Right renal cortex interstitium (tissue), 3 donors: Measurements from ENCODE around the gene CCDC50. TPM values are rescaled to one million over a fixed set of nuclear protein-coding genes. Genes with fewer than 3 reads are reported as not detected.

Experiments
- DNase-seq, 3 donors: peaks; one replicate each; pipeline ENCODE4 v3.0.0-alpha.2; 2013; ENCODE audit warnings: low read depth in 3 of 3, low spot score in 2 of 3
- polyA plus RNA-seq, 3 donors: library from polyadenylated mRNA; unstranded; fragments of 120-200 nt; gene quantifications; one replicate each; pipeline ENCODE4 v1.2.1, GENCODE V29; 2013; ENCODE audit not compliant: insufficient read length in 3 of 3

The CCDC50 gene
- polyA plus RNA-seq, 3 donors: 69.5 to 70.6 (median 69.7) TPM

- no peak for DNase-seq
Observed at GRCh38 chr3:191343115-191343514, 13.9 kb downstream of the CCDC50 start.

- no peak for DNase-seq
Observed at GRCh38 chr3:191343913-191344312, 14.7 kb downstream of the CCDC50 start.

DNA sequence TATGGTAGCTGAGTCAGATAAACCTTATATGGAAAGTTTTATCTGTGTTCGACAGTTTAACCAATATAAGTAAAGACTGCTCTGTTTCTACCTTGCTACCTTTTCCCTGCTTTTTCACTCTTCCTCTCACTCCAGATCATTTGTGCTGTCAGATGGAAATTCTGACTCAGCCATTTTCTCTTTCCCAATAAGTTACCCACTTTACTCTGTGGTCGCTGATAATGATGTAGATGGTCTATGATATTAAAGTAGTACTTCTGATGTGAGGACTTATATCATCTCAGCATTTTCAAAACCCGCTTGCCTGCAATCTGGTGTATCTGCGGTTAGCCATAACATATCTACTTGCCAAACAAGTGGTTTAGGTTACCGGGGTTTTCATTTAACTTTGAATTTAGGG is 16.1 kb downstream of the CCDC50 start:
- DNase-seq: no peak

DNA sequence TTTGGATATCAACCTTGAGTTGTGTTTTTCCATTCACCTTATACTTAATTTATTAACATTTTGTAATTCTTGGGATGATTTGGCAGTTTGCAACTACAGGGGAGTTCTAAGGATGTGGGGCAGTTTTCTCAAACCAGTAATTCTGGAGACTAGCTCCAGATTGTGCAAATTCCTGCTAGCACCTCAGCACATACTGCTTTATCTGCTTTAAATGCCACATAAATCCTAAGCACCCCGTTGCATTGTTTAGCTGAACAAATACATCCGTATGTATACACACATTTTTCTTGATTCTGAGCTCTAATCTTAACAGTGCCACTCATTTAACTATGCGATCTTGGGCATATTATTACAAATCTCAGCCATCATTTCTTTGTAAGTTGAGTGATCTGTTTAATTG is 18.0 kb downstream of the CCDC50 start:
- no peak for DNase-seq

DNA sequence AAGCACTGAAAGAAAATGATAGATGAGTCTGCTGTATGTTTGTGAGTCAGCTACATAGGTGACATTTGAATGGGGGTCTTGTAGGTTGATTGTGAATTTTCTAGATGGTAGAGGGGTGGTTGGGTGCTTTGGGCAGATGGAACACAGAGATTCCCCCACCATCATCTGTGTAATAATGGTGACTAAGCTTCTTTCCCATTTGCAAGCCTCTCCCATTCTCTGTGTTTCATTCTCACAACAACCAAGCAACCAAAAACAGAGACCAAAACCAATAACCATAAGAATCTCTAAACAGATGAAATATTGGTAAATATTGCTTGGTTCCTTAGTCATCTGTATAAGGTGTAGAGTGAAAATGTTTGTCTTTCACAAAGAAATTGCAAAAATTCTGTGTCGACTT is 18.9 kb downstream of the CCDC50 start:
- DNase-seq: no peak

- no peak for DNase-seq
Observed at GRCh38 chr3:191350396-191351090, 21.3 kb downstream of the CCDC50 start.

DNA sequence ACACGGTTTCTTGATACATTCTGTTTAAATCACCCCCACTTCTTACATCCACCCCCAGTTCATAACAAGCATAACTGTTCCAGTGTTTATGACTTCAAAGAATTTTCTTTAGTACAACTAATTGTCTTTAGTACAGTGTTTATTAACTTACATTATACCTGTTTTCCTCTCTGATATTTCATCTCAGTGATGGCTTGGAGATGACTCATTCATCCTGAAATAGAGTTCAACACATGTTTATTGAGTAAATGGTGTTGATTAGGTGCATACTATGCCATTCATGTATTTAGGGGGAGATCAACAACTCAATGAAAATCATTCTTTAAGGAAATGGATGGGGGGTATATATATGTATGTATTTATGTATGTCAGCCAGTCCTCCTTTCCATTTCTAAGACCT is 22.8 kb downstream of the CCDC50 start:
- no peak for DNase-seq

DNA sequence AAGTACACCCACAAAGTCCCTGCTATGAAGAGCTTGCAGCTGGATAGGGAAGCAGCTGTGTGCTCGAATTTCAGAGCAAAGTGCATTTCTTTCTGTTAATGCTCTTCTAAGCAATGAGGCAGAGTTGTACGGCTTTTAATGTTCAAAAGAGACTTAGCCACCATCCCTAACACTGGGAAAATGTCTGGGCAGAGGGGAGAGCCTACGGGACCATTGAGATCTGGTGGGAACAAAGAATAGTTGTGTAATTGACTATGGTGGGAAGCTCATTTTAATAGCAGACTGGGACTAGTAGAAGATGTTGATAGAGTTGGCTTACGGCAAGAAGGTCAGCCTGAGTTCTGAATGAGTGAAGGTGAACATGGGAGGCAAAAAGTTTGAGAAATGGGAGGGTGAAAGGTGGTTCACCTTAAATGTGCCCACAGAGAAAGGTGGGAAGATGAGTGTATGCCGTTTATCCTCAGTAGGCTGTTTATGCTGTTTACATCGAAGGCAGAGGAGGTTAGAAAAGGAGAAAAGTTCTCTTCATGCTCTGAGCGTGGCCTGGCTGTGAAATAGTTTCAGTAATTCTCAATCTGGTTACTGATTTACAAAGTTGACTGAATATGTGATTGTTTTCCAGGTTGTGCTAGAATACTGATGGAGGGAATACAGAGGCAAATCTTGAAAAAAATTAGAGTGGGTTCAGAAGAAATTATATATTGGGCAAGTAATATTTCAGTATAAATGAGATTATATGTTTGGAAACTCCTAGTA is 24.0 kb downstream of the CCDC50 start:
- no peak for DNase-seq

GRCh38 chr3:191355406-191355805 is 26.2 kb downstream of the CCDC50 start:
- DNase-seq: no peak

DNA sequence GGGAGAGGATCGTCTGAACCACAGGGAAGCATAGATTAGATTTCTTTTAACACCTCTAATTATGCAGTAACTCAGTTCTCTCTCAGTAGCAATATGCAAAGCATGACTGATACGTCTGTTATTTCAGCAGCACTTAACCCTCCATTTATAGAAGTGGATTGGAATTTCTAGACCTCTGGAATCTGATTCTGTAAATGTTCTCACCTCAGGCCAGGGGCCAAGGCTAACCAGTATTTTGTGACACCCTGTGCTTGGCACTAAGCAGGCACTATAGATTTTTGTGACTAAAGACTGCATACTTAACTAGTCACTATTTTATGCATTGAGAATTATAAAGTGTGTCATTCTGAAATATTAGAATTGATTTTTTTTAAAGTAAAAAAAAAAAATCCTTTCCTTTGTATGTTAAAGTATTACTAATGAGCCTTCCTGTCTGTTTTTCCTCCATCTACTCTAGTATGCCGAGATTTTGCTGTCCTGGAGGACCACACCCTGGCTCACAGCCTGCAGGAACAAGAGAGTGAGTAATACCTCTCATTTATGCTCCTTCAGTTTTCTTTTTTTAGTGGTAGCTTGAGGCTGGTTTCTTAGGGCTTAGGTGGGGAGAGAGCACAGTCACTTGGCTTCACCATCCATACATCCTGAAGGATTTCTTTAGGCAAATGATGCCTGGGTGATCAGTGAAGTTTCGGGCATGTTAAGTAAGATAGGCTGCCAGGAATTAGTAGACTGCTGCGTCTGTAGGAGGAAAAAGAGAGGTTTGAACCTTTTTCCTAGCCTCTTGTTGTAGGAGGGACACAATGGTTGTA is 27.6 kb downstream of the CCDC50 start:
- DNase-seq: no peak

DNA sequence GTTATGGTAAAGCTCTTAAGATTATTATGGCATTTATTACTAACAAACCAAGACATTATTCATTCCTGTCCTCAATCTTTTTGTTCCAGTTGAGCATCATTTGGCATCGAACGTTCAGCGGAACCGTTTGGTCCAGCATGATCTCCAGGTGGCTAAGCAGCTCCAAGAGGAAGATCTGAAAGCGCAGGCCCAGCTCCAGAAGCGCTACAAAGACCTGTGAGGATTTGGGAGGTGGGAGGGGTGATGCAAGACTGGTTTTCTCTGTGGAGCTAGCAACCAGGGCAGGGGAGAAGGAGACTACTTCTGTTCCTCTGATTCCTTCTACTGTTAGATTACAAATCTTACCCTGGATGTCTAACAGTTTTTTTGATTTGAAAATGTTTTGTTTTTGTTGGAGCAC is 28.7 kb downstream of the CCDC50 start:
- no peak for DNase-seq

DNA sequence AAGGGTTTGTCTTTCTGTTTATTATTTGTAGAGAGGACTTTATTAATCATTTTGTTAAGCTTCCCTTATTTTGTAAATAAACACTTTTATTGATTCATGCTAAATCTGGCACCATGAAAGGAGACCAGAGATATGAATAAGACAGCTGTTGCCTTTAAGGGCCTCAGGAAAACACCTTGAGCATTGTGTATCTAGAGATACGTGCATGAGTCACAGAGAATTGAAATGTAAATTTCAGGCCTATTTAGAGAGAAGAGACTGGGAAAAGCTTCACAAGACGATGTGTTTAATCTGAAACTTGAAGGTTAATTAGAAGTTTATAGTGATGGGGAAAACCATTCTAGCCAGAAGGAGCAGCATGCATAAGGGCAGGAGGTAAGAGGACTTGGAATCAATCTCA is 29.7 kb downstream of the CCDC50 start:
- no peak for DNase-seq

DNA sequence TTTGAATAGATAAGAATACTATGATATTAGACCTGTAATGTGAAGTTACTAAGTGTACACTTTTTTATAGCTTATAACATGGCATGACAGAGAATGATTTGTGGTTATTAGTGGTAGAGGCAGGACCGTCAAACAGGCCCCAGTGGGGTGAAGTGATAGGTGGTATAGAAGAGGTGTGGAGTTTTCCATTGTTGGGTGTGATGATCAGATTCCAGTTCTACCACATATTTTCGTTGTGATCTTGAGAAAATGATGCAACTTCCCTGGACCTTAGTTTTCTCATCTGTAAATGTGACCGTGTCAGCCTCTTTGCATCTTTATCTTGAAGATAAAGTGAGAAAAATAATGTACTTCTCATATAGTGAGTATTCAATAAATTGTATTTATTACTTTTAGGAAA is 31.4 kb downstream of the CCDC50 start:
- DNase-seq: no peak

- no peak for DNase-seq
Observed at GRCh38 chr3:191361456-191361855, 32.3 kb downstream of the CCDC50 start.

DNA sequence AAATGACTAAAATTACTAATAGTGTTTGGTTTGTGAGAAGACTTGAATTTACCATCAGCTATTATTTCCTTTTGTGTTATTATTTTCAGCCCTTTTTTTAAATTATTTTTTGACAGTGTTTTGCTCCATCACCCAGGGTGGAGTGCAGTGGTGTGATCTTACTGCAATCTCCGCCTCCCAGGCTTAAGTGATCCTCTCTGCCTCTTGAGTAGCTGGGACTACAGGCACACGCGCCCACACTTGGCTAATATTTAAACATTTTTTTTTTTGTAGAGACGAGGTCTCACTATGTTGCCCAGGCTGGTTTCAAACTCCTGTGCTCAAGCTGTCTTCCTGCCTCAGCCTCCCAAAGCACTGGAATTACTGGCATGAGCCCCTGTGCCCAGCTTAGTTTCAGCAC is 32.8 kb downstream of the CCDC50 start:
- DNase-seq: no peak

DNA sequence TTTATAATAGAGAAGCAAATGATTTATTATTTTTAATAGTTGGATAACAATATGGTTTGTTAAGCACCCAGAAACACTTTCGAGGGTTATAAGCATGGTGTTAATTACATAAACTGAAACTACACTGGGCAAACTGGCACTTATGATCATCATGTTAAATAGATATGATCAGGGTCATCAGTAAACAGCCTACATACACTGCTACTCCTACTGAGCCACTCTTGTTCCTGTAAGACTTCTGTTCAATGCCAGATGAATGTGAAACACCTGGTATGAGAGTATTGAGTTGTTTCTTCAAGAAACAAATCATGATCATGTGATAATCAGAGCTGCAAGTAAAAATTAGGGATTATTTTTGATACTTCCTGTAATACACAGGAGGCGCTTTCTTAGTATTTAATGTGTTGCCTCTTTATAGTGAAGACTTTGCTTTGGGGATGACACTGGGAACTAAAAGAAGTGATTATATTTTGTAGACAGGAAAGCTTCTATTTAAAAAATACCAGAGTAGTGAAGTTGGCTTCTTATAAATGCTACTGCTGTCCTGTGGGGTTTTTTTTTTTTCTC is 33.4 kb downstream of the CCDC50 start:
- DNase-seq: no peak

GRCh38 chr3:191363221-191363620 is 34.0 kb downstream of the CCDC50 start:
- DNase-seq: no peak

GRCh38 chr3:191366675-191367074 is 37.5 kb downstream of the CCDC50 start:
- DNase-seq: no peak

DNA sequence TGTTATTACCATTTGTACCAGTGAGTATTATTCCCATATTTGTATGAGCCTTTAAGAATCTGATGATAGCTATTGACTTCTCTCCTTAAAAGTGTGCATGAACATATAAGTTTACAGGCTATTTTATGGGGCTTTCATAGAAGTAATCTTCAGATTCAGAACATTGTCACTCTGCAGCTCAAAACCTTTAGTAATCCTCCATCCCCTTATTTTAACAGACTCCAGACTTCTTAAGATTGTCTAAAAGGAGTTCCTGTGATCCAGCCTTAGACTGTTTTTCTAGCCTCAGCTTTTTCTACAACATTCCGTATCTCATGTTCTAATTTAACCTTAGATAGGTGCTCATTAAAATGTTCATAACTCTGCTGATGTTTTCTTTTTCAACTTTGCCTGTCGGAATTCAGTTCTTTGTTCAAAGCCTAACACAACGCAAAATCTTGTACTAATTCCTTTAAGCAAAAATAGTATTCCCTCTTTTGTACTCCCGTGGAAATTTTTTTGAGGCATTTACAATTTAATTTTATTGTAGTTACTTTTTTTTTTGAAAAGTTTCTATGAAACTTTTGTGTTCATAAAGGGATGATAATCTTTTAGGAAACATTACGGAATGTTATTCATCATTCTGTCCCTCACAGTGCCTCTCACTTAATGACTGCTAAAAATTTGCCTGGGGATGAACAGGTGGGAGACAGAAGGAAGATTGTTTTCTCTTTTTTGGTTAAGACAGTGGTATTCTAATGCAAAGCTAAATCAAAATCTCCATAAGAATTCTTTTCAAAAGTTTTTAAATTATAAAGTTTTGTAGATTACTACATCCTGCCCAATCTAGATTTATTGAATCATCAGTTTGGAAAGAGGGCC is 39.8 kb downstream of the CCDC50 start:
- no peak for DNase-seq

GRCh38 chr3:191369616-191370010 is 40.4 kb downstream of the CCDC50 start:
- no peak for DNase-seq
